Prostate gland (tissue), 2 donors: ENCODE data around the gene STK39. TPM values are rescaled to one million over a fixed set of nuclear protein-coding genes. Genes with fewer than 3 reads are reported as not detected.

Source experiments
- DNase-seq: peaks from one replicate; pipeline ENCODE4 v3.0.0-alpha.2; 2019; ENCODE audit warnings: low spot score
- H3K27ac ChIP-seq, 2 donors: fragments of 200-600 bp; sonication (generic); 2 replicates each; pipeline ENCODE4 v1.5.1; 2017 to 2019
- H3K27me3 ChIP-seq: fragments of 200-600 bp; sonication (generic); replicated peaks from 2 replicates; pipeline ENCODE4 v1.5.1; 2019; ENCODE audit not compliant: insufficient read depth
- H3K36me3 ChIP-seq, 2 donors: fragments of 200-600 bp; sonication (generic); 1 replicate in 1 of 2; 2 replicates in 1 of 2; pipeline versions ENCODE4 v1.5.1 to v1.8.1; 2017 to 2019
- H3K4me1 ChIP-seq: fragments of 200-600 bp; sonication (generic); replicated peaks from 2 replicates; pipeline ENCODE4 v1.5.1; 2019
- H3K4me3 ChIP-seq, 2 donors: fragments of 200-600 bp; sonication (generic); 2 replicates each; pipeline ENCODE4 v1.5.1; 2017 to 2019
- H3K9me3 ChIP-seq: fragments of 200-600 bp; sonication (generic); 2 replicates; pipeline ENCODE4 v1.5.1; 2017
- POLR2A ChIP-seq: fragments of 450-650 bp; IDR thresholded peaks from one replicate; pipeline ENCODE4 v1.6.1; 2016; ENCODE audit warnings: antibody characterized with exemption, mild to moderate bottlenecking
- POLR2AphosphoS5 ChIP-seq: sonication (generic); formaldehyde crosslinking; IDR thresholded peaks from one replicate; pipeline ENCODE4 v1.6.1; 2017; ENCODE audit warnings: antibody characterized with exemption
- WGBS: methylation state at CpG from one replicate; pipeline ENCODE4 v1.1.5; 2018; 5-methylcytosine and 5-hydroxymethylcytosine counted together
- intact Hi-C: fragments of 100-400 bp; cut with DNase I; formaldehyde crosslinking; loops from one replicate; pipeline ENCODE4 v1.14.2; 2022
- total RNA-seq, 2 donors: library from RNA; depleted of rRNA; stranded (reverse); fragments of >200 nt; gene quantifications; one replicate each; pipeline ENCODE4 v1.1.0, GENCODE V29; 2016
- TF ChIP-seq, protein P1 (sequence below), 4 experiments: fragments of 200-600 bp in 2 of 4; fragments of 450-650 bp in 2 of 4; sonication (generic) in 2 of 4; IDR thresholded peaks; 1 replicate in 3 of 4; 2 replicates in 1 of 4; pipeline ENCODE4 v1.5.1; 2016 to 2019; ENCODE audit warnings: antibody characterized with exemption in 4 of 4, mild to moderate bottlenecking in 2 of 4, moderate library complexity in 2 of 4

The STK39 gene
- total RNA-seq, 2 donors from 2014 or later = 32.2 to 54.7 TPM

DNA sequence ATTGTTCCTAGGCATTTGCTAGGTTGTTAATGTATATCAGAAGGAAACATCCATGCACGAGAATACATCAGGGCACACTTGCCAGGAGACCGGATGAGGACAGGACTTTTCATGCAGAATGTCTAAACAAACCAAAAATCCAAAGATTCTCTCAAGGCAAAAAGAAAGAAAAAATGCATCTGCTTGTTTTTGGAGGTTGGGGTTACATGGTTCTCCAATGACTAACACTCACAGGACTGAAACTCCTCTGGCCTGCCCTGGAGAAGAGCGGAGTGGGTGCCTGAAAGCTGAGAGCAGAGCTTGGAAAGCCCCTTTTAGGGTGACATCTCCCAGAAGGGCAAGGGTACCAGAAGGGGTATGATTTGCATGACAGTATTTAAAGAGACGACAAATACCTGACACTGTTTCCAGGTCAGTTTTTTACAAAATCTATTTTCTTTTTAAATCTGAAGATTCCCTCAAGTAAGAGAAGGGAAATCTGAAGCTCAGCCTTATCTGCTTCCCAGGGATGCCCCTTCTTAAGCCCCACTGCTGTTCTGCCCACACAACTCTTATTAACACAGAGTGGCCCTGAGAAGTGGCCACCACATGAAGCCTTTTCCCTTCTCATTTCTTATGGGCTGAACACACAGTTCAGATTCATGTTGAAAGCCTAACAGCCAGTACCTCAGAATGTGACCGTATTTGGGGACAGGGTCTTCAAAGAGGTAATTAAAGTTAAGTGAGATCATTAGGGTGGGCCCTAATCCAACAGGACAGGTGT, 216.4 kb downstream of the STK39 start:
- H3K4me1 ChIP-seq = no peaks in the 10 kb centered on the region
- no peaks in the 10 kb centered on the region for H3K27me3 ChIP-seq
- H3K36me3 ChIP-seq = no peaks in the 10 kb centered on the region
- H3K4me3 ChIP-seq = no peak overlapping the region
- no peak for DNase-seq
- intact Hi-C loops = no loop called here
- H3K9me3 ChIP-seq = no peaks in the 10 kb centered on the region
- no peak overlapping the region for H3K27ac ChIP-seq
- WGBS = 81% methylated on average over 5 of the region's 5 CpGs
- no peak for TF ChIP-seq POLR2AphosphoS5
- no peak for TF ChIP-seq POLR2A
- TF ChIP-seq, protein P1, sequence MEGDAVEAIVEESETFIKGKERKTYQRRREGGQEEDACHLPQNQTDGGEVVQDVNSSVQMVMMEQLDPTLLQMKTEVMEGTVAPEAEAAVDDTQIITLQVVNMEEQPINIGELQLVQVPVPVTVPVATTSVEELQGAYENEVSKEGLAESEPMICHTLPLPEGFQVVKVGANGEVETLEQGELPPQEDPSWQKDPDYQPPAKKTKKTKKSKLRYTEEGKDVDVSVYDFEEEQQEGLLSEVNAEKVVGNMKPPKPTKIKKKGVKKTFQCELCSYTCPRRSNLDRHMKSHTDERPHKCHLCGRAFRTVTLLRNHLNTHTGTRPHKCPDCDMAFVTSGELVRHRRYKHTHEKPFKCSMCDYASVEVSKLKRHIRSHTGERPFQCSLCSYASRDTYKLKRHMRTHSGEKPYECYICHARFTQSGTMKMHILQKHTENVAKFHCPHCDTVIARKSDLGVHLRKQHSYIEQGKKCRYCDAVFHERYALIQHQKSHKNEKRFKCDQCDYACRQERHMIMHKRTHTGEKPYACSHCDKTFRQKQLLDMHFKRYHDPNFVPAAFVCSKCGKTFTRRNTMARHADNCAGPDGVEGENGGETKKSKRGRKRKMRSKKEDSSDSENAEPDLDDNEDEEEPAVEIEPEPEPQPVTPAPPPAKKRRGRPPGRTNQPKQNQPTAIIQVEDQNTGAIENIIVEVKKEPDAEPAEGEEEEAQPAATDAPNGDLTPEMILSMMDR (IDR thresholded peaks at IDR 0.05) = no peak

DNA sequence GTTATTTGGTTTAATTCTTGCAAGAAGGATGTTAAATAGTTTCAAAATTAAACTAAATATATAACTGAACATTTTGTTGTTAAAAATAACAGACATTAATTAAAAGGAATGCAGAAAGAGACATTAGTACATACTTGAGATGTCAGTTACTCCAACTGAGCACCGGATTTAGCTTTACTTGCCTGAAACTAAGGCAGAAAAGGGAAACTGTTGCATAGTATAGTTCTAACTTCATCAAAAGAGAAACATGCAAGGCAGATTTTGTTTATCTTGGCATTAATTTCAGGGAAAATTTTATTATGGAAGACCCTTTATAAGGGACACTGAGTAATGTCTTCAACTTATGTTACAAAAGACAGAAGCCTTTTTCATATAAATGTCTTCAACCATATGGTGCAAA, 218.3 kb downstream of the STK39 start:
- intact Hi-C loops = no loop called here
- no peaks in the 10 kb centered on the region for H3K36me3 ChIP-seq
- no peaks in the 10 kb centered on the region for H3K9me3 ChIP-seq
- H3K27me3 ChIP-seq = no peaks in the 10 kb centered on the region
- TF ChIP-seq, protein P1 (IDR thresholded peaks at IDR 0.05) = no peak
- TF ChIP-seq POLR2A (no peak), POLR2AphosphoS5 (no peak)
- H3K4me3 ChIP-seq = no peak overlapping the region
- no peak overlapping the region for H3K27ac ChIP-seq
- H3K4me1 ChIP-seq = no peaks in the 10 kb centered on the region
- 45% methylated on average over 1 of the region's 1 CpG for WGBS
- DNase-seq = no peak

GRCh38 chr2:168028362-168028761, 219.0 kb downstream of the STK39 start:
- Histone ChIP-seq H3K4me1 (no peaks in the 10 kb centered on the region), H3K9me3 (no peaks in the 10 kb centered on the region), H3K4me3 (no peak overlapping the region), H3K36me3 (no peaks in the 10 kb centered on the region), H3K27me3 (no peaks in the 10 kb centered on the region), H3K27ac (no peak overlapping the region)
- intact Hi-C loops = no loop called here
- DNase-seq = no peak
- TF ChIP-seq, protein P1 (IDR thresholded peaks at IDR 0.05) = no peak
- no peak for TF ChIP-seq POLR2AphosphoS5
- no peak for TF ChIP-seq POLR2A

DNA sequence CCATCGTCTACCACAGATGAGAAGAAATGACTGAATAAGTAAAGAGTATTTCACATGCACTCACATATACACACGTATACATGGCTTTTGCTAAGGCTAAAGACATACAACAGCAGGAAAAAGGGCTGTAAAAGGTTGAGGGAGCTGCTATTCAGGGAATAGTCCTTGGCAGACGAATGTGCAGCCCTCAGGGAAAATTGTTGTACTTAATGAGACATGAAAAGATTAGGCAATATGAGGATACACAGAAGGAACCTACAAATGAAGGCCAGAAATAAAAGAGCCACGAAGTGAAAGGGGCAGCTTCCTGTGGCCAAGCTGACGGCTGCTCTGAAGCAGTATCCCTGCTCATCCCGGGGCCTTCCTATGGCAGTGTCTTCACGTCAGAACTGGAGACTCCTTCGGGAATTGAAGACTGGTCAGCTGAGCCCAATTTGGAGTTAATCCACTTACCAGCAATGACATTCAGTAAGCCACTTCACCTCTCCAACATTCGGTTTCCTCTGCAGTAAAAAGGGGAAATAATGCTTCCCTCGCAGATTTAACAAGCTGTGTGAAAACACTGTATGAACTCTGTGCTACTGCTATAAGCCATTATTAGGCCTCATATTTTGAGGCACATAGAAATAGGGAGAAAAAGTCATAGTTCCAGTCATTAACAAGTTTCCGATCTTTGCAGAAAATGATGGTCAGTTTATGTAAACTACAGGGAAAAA, 221.8 kb downstream of the STK39 start:
- intact Hi-C loops = no loop called here
- Histone ChIP-seq H3K9me3 (no peaks in the 10 kb centered on the region), H3K4me1 (no peaks in the 10 kb centered on the region), H3K4me3 (no peak overlapping the region), H3K27me3 (no peaks in the 10 kb centered on the region), H3K27ac (no peak overlapping the region), H3K36me3 (no peaks in the 10 kb centered on the region)
- TF ChIP-seq POLR2AphosphoS5 (no peak), POLR2A (no peak)
- TF ChIP-seq, protein P1 (IDR thresholded peaks at IDR 0.05) = no peak
- 70% methylated on average over 11 of the region's 11 CpGs for WGBS
- DNase-seq = no peak

GRCh38 chr2:168024459-168024858, 222.9 kb downstream of the STK39 start:
- Histone ChIP-seq H3K36me3 (no peaks in the 10 kb centered on the region), H3K27ac (no peak overlapping the region), H3K9me3 (no peaks in the 10 kb centered on the region), H3K4me1 (no peaks in the 10 kb centered on the region), H3K4me3 (no peak overlapping the region), H3K27me3 (no peaks in the 10 kb centered on the region)
- intact Hi-C loops = no loop called here
- 93% methylated on average over 4 of the region's 4 CpGs for WGBS
- DNase-seq = no peak
- TF ChIP-seq POLR2A (no peak), POLR2AphosphoS5 (no peak)
- TF ChIP-seq, protein P1 (IDR thresholded peaks at IDR 0.05) = no peak
